GM12872 (cell line): Measurements from ENCODE around the gene FRMD4A.

Source experiments
- TF ChIP-seq, protein P1 (sequence below): IDR thresholded peaks from 3 replicates; pipeline ENCODE4 v1.5.1; 2011; ENCODE audit warnings: low read depth, mild to moderate bottlenecking, low read length, moderate library complexity; ENCODE audit not compliant: insufficient read depth

FRMD4A gene

DNA sequence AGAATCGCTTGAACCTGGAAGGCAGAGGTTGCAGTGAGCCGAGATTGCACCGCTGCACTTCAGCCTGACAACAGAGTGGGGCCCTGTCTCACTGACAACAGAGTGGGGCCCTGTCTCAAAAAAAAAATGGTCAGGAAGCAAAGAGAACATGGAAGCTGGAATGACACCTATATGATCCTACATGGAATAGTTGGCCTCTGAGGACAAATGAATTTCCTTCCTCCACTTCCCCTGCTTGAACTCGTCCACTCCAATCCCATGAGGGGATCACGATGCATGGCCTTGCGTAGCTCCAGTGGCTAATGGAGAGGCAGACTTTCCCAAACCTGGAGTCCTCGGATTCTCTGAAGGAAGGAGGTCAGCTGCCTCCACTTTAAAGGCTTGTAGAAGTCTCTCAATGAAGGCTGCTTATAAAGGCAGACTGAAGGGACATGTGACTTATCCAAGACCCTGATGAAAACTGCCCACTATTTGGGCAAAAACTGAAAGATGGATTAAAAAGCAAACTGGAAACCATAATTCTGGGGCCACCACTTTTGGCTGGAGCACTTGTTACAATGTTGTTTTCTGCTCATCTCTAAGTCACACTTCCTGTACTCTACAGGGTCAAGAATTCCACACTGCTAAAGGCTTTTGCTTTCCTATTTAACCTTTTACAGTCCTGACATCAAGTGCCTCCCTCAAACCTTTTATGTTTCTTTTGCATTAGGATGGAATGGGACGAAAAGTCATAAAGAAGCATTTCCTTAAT is 529.4 kb downstream of the FRMD4A start:
- TF ChIP-seq, protein P1, sequence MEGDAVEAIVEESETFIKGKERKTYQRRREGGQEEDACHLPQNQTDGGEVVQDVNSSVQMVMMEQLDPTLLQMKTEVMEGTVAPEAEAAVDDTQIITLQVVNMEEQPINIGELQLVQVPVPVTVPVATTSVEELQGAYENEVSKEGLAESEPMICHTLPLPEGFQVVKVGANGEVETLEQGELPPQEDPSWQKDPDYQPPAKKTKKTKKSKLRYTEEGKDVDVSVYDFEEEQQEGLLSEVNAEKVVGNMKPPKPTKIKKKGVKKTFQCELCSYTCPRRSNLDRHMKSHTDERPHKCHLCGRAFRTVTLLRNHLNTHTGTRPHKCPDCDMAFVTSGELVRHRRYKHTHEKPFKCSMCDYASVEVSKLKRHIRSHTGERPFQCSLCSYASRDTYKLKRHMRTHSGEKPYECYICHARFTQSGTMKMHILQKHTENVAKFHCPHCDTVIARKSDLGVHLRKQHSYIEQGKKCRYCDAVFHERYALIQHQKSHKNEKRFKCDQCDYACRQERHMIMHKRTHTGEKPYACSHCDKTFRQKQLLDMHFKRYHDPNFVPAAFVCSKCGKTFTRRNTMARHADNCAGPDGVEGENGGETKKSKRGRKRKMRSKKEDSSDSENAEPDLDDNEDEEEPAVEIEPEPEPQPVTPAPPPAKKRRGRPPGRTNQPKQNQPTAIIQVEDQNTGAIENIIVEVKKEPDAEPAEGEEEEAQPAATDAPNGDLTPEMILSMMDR = no peak

DNA sequence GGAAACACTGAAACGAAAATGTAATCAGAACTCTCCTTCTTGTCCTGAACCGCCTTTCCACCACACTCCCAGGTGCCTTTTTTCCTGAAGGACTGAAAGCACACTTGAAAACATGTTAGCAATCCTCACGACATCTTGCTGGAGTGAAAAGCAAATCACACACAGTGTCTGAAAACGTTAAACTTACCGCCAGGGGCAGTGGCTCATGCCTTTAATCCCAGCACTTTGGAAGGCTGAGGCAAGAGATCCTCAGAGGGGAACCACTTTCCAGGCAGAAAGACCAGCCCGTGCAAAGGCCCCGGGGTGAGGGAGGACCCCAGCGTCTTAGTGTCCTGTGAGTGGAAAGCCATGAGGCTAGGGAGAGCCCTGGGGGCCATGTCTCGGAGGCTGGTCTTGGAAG is 533.6 kb downstream of the FRMD4A start:
- TF ChIP-seq, protein P1 = no peak

DNA sequence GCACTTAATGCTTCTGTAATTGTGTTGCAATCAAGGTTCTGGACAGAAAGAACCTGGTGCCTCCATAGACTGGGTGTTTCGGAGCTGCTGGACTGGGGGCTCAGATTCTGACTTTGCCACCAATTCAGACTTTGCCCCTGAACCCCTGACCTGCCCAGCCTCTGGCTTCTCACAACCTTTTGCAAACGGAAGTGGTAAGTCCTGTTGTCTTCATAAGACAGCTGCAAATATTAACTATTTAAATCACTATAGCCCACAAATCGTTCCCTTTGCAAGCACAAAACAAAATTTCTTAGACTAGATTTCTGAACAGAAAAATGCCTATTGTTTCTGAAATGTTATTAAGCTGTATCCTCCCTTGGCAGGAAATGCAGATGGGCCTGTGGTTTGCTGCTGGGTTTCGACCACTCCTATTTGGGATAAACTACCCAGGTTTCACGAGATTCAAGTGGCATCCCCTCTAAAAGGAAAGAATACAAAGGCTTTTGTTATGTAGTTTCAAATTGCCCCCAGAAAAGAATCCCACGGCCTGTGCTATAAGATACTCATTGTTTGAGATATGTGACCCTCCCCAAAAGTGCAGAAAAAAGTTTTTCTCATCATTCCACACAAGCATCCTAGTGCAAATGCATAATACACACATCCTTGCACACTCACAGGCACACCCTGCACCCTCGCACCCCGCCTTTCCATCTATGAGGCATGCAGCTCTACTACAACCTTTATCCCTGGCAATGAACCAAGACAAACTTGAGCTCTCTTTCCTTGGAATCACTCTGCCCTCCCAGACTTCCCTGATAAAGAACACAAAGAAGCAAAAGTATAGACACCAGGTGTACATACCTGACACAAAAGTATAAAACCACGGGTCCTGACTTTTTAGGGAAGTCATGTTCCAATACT is 534.8 kb downstream of the FRMD4A start:
- TF ChIP-seq, protein P1 = no peak

DNA sequence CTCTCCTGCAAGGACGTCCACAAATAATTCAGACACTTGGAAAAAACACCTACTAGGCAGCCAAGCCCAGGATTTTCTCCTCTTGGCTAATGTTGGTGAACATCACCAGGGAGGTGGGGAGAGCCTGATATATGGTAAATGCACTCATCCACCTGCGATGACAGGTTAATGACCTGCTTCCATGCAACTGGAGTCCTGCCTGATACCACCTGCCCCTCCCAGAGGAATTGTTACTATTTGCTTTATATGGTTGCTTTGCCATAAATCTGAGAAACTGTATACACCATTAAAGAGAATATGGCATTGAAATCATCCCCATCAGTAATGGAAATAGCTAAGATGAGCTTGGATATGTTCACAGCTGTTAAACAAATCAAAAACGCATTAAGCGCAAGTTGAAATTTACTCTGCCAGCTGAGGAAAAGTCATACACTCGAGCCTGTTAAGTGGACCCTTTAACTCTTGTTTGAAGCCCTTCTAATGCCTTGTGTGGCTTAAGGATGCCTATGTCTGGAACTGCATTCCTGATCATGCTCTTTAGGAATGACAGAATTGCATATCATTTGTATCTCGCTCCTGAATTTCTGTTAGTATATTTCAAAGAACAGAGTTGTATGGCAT is 535.6 kb downstream of the FRMD4A start:
- TF ChIP-seq, protein P1 = no peak

DNA sequence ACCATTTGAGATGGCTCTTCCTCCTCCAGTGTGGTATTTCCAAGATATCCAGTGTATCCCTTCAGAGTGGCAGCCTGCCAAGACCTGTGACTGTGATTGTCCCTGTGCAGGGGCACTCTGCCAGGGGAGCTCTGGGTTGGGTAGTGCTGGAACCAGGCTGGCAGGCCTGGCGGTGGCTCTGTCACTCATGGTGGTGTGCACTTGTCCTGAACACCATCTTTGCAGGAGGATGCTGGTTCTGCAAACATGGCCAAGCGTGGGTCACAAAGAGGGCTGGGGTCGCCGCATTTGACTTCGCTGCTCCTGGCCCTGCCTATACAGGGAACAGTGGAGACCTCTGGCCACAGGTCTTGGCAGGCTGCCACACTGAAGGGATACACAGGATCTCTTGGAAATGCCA is 538.7 kb downstream of the FRMD4A start:
- TF ChIP-seq, protein P1 = no peak

DNA sequence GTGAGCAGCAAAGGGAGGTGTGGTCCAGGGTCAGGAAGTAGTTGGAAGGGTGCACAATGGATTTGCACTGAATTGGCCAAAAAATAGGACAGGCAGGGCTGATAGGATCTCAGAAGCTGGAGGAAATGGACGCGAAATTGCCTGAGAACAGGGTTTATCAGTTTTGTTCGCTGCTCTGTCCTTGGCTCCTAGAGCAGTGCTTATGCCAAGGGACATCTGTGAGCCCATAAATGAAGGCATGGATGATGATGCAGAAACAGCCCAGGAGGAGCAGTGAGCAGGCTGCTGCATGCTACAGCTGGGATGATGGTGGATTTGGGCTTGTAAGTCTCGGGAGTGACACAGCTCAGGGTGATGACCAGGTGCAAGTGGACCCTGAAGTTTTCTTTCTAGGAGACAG is 539.2 kb downstream of the FRMD4A start:
- TF ChIP-seq, protein P1 = no peak

DNA sequence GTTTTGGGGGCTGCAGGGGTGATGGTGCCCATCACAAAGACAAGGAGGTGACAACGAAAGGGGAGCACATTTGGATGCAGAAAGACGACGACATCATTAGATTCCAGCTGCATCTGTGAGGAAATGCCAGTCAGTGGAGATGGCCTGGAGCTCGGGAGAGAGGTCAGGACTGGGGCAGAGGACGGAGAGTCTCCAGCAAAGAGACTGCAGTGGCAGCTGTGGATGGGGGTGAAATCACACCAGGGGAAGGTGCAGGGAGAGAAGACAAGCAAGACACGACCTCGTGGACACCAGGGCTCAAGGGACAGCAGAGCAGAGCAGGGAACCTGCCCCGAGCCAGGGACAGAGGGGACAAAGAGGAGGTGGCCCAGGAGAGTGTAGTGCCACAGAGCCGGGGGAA is 540.5 kb downstream of the FRMD4A start:
- TF ChIP-seq, protein P1 = no peak
